ENCODE data around the gene EIF3D.

The EIF3D gene

DNA sequence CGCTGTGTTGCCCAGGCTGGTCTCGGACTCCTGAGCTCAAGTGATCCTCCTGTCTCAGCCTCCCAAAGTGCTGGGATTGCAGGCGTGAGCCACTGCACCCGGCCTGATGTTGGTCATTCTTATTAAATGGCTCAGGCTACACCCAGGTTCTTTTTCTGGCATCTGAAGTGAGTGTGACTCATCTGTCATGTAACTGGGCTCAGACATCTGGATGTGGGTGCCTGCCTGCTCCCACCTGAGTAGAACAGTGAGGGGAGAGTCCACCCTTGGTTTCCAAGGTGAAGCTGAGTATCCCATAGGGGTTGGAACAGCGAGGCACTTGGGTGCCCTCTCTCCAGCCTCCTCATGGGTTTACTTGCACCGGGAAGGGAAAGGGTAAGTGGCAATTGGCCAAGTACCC lies 36.7 kb upstream of the EIF3D start (continued):
- TF ChIP-seq, protein P1, sequence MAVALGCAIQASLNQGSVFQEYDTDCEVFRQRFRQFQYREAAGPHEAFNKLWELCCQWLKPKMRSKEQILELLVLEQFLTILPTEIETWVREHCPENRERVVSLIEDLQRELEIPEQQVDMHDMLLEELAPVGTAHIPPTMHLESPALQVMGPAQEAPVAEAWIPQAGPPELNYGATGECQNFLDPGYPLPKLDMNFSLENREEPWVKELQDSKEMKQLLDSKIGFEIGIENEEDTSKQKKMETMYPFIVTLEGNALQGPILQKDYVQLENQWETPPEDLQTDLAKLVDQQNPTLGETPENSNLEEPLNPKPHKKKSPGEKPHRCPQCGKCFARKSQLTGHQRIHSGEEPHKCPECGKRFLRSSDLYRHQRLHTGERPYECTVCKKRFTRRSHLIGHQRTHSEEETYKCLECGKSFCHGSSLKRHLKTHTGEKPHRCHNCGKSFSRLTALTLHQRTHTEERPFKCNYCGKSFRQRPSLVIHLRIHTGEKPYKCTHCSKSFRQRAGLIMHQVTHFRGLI (tag by site-specific recombination; IDR thresholded peaks at IDR 0.05), result no peak
- TF ChIP-seq ZFP3 (tag by site-specific recombination; IDR thresholded peaks at IDR 0.05; ENCODE audit: low read depth) (no peak), ZNF624 (tag by site-specific recombination; IDR thresholded peaks at IDR 0.05) (no peak), GLI4 (tag by site-specific recombination; IDR thresholded peaks at IDR 0.05) (no peak)

DNA sequence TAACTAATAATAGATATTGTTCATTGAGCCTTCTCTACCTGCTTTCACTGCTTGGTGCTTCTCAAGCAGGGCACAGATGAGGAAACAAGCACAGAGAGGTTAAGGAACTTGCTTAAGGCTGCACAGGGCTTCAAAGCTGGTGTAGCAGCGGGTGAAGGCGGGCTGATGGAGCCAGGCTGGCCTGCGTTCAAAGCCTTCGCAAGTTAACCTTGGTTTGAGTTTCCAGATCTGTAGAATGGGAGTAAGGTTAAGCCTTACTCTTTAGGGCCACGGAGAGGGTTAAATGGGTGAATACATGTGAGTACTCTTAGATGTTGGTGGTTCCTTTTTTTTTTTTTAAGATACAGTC lies 36.2 kb upstream of the EIF3D start:
- Histone ChIP-seq H3K9me3 (ENCODE audit: control insufficient read depth, insufficient read depth, low read depth, low read length) (no peaks in the 10 kb centered on the region), H3K4me1 (ENCODE audit: control insufficient read depth, insufficient read depth, low read length) (no peaks in the 10 kb centered on the region), H3K4me3 (ENCODE audit: low read depth, low read length) (no peak overlapping the region), H3K36me3 (ENCODE audit: control insufficient read depth in 2 of 2, insufficient read depth in 1 of 2, low read length in 2 of 2) (no peaks in the 10 kb centered on the region), H3K27ac (ENCODE audit: extremely low read depth, low read depth, low read length) (no peak overlapping the region)
- POLR2A ChIA-PET, result no interaction called here
- no peak for TF ChIP-seq MEIS1 (CRISPR knock-in tag; IDR thresholded peaks at IDR 0.05; ENCODE audit: borderline replicate concordance)
- no peak for TF ChIP-seq ZNF302 (tag by site-specific recombination; IDR thresholded peaks at IDR 0.05; ENCODE audit: low read depth)
- no peak for TF ChIP-seq ZNF221 (tag by site-specific recombination; IDR thresholded peaks at IDR 0.05; ENCODE audit: borderline replicate concordance)
- TF ChIP-seq ZNF555 (tag by site-specific recombination; conservative IDR thresholded peaks at IDR 0.05), result no peak
- TF ChIP-seq ZNF791 (tag by site-specific recombination; IDR thresholded peaks at IDR 0.05), result no peak
- no peak for TF ChIP-seq ZBTB20 (tag by site-specific recombination; IDR thresholded peaks at IDR 0.05)
- TF ChIP-seq ZBTB48 (tag by site-specific recombination; IDR thresholded peaks at IDR 0.05), result no peak
- no peak for TF ChIP-seq ZNF394 (tag by site-specific recombination; IDR thresholded peaks at IDR 0.05; ENCODE audit: borderline replicate concordance)
- TF ChIP-seq, protein P2, sequence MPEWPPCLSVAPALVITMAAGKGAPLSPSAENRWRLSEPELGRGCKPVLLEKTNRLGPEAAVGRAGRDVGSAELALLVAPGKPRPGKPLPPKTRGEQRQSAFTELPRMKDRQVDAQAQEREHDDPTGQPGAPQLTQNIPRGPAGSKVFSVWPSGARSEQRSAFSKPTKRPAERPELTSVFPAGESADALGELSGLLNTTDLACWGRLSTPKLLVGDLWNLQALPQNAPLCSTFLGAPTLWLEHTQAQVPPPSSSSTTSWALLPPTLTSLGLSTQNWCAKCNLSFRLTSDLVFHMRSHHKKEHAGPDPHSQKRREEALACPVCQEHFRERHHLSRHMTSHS (tag by site-specific recombination; IDR thresholded peaks at IDR 0.05), result no peak
- no peak for TF ChIP-seq ZNF624 (tag by site-specific recombination; IDR thresholded peaks at IDR 0.05)
- TF ChIP-seq ZNF202 (tag by site-specific recombination; IDR thresholded peaks at IDR 0.05; ENCODE audit: borderline replicate concordance), result no peak
- TF ChIP-seq ZNF10 (tag by site-specific recombination; IDR thresholded peaks at IDR 0.05), result no peak
- no peak for TF ChIP-seq SETDB1 (IDR thresholded peaks at IDR 0.05; ENCODE audit: insufficient read length, low read length)
- no peak for TF ChIP-seq ZNF16 (tag by site-specific recombination; IDR thresholded peaks at IDR 0.05; ENCODE audit: low read depth)
- no peak for TF ChIP-seq ZNF529 (tag by site-specific recombination; IDR thresholded peaks at IDR 0.05; ENCODE audit: insufficient replicate concordance)
- no peak for TF ChIP-seq ZNF792 (tag by site-specific recombination; IDR thresholded peaks at IDR 0.05)
- no peak for TF ChIP-seq ZEB2 (tag by site-specific recombination; IDR thresholded peaks at IDR 0.05)
- CTCF ChIA-PET, result no interaction called here

DNA sequence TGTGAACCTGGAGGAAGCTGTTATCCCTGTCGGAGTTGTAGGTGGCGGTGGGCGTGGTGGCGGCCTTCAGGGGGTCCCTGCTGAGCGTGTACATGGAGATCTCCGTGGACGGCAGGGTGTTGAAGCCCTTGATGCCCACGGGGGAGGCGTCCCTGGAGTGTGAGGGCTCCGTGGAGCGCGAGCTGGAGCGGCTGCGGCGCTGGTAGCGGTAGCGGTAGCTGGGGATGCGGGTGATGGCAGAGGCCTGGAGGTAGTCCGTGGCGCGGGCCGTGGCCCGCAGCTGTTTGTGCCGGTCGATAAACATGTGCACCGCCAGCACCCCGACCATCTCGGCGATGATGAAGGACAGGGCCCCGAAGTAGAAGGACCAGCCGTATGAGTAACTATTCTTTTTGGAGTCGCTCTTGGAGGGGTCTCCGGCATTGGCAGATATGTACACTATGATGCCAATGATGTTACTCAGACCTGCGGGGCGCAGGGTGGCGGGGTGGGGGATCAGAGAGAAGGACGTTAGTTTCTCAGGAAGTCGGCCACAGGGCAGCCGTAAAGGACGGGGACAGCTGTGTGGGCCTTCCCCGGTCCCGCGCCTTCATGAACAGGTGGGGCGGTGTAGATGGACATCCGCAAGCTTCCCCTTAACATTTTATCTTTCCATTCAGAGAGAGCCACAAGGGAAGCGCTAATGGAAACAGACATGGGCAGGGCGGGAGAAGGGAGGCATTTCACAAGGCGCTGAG lies 35.6 kb upstream of the EIF3D start:
- Histone ChIP-seq H3K4me3 (ENCODE audit: low read depth, low read length) (no peak overlapping the region), H3K27ac (ENCODE audit: extremely low read depth, low read depth, low read length) (no peak overlapping the region), H3K4me1 (ENCODE audit: control insufficient read depth, insufficient read depth, low read length) (no peaks in the 10 kb centered on the region), H3K36me3 (ENCODE audit: control insufficient read depth in 2 of 2, insufficient read depth in 1 of 2, low read length in 2 of 2) (no peaks in the 10 kb centered on the region), H3K9me3 (ENCODE audit: control insufficient read depth, insufficient read depth, low read depth, low read length) (no peaks in the 10 kb centered on the region)
- CTCF ChIA-PET, result interaction anchor here (0.8 kb wide), 1 partner anchor 291 kb away, joined by 3 read pairs; no protein-coding TSS in a partner anchor
- POLR2A ChIA-PET, result no interaction called here
- TF ChIP-seq ZBTB48 (tag by site-specific recombination; IDR thresholded peaks at IDR 0.05) (no peak), OVOL3 (tag by site-specific recombination; IDR thresholded peaks at IDR 0.05) (no peak), KLF7 (tag by site-specific recombination; IDR thresholded peaks at IDR 0.05; ENCODE audit: borderline replicate concordance) (no peak), SETDB1 (IDR thresholded peaks at IDR 0.05; ENCODE audit: insufficient read length, low read length) (no peak), IKZF3 (tag by site-specific recombination; IDR thresholded peaks at IDR 0.05) (no peak), ZNF350 (tag by site-specific recombination; IDR thresholded peaks at IDR 0.05) (no peak), GLIS1 (tag by site-specific recombination; IDR thresholded peaks at IDR 0.05) (no peak), ZNF302 (tag by site-specific recombination; IDR thresholded peaks at IDR 0.05; ENCODE audit: low read depth) (no peak), ZNF354C (tag by site-specific recombination; IDR thresholded peaks at IDR 0.05; ENCODE audit: borderline replicate concordance, low read depth) (no peak), ZNF140 (tag by site-specific recombination; IDR thresholded peaks at IDR 0.05) (no peak), WT1 (tag by site-specific recombination; IDR thresholded peaks at IDR 0.05) (no peak), ZNF560 (tag by site-specific recombination; IDR thresholded peaks at IDR 0.05; ENCODE audit: borderline replicate concordance) (no peak), TRIM28 (IDR thresholded peaks at IDR 0.05; ENCODE audit: borderline replicate concordance, low read length) (no peak), ZBTB1 (tag by site-specific recombination; IDR thresholded peaks at IDR 0.05) (no peak)
- TF ChIP-seq, protein P3, sequence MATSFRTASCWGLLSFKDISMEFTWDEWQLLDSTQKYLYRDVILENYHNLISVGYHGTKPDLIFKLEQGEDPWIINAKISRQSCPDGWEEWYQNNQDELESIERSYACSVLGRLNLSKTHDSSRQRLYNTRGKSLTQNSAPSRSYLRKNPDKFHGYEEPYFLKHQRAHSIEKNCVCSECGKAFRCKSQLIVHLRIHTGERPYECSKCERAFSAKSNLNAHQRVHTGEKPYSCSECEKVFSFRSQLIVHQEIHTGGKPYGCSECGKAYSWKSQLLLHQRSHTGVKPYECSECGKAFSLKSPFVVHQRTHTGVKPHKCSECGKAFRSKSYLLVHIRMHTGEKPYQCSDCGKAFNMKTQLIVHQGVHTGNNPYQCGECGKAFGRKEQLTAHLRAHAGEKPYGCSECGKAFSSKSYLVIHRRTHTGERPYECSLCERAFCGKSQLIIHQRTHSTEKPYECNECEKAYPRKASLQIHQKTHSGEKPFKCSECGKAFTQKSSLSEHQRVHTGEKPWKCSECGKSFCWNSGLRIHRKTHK (tag by site-specific recombination; IDR thresholded peaks at IDR 0.05), result no peak
